Adrenal gland (tissue), 5 donors: ENCODE data around the gene CX3CR1.

Experiments
- POLR2A ChIP-seq, 2 donors: fragments of 450-650 bp; IDR thresholded peaks; one replicate each; pipeline ENCODE4 v1.6.1; 2017; ENCODE audit warnings: antibody characterized with exemption in 2 of 2, mild to moderate bottlenecking in 2 of 2, moderate library complexity in 1 of 2
- TF ChIP-seq, protein P1 (sequence below), 6 experiments: fragments of 450-650 bp in 4 of 6; fragments of 200-600 bp in 2 of 6; sonication (generic) in 1 of 6; IDR thresholded peaks; 1 replicate in 5 of 6; 2 replicates in 1 of 6; pipeline versions ENCODE4 v1.5.1 to v1.8.0; 2016 to 2021; ENCODE audit warnings: antibody characterized with exemption in 6 of 6, mild to moderate bottlenecking in 2 of 6, moderate library complexity in 1 of 6
- donor health status: DM: no; HTN: no; CAD: no.

DNA sequence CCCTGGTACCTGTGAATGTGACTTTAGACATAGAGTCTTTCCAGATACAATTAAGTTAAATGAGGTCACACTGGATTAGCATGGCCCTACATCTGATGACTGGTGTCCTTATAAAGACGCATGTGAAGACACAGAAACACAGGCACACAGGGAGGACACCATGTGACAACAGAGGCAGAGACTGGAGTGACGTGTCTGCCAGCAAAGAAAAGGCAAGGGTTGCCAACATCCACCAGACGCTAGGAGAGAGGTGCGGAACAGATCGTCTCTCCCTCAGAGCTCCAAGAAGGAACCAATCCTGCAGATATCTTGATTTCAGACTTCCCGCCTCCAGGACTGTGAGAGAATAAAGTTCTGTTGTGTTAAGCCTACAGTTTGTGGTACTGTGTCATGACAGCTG lies 42.8 kb downstream of the CX3CR1 start:
- TF ChIP-seq, protein P1, sequence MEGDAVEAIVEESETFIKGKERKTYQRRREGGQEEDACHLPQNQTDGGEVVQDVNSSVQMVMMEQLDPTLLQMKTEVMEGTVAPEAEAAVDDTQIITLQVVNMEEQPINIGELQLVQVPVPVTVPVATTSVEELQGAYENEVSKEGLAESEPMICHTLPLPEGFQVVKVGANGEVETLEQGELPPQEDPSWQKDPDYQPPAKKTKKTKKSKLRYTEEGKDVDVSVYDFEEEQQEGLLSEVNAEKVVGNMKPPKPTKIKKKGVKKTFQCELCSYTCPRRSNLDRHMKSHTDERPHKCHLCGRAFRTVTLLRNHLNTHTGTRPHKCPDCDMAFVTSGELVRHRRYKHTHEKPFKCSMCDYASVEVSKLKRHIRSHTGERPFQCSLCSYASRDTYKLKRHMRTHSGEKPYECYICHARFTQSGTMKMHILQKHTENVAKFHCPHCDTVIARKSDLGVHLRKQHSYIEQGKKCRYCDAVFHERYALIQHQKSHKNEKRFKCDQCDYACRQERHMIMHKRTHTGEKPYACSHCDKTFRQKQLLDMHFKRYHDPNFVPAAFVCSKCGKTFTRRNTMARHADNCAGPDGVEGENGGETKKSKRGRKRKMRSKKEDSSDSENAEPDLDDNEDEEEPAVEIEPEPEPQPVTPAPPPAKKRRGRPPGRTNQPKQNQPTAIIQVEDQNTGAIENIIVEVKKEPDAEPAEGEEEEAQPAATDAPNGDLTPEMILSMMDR (IDR thresholded peaks at IDR 0.05): no peak
- no peak for TF ChIP-seq POLR2A (IDR thresholded peaks at IDR 0.05)
